Uterus (tissue), 4 donors: ENCODE data around the gene TRIP13. TPM values are rescaled to one million over a fixed set of nuclear protein-coding genes. Genes with fewer than 3 reads are reported as not detected.
"Not testable (repeated sequence)": the region's sequence is repeated elsewhere in the genome, so short reads cannot be mapped to it uniquely, and the experiment has no call there.

Experiments
- DNase-seq, 2 donors: peaks; one replicate each; pipeline ENCODE4 v3.0.0-alpha.2; 2019 to 2020
- H3K27ac ChIP-seq, 2 donors: fragments of 200-600 bp; sonication (generic); 1 replicate in 1 of 2; 2 replicates in 1 of 2; pipeline ENCODE4 v1.5.1; 2016 to 2018
- H3K27me3 ChIP-seq, 2 donors: fragments of 200-600 bp; sonication (generic); one replicate each; pipeline ENCODE4 v1.5.1; 2018 to 2019; ENCODE audit warnings: control low read depth in 1 of 2
- H3K36me3 ChIP-seq, 2 donors: fragments of 200-600 bp; sonication (generic); one replicate each; pipeline ENCODE4 v1.5.1; 2019; ENCODE audit warnings: control low read depth in 1 of 2
- H3K4me1 ChIP-seq, 2 donors: fragments of 200-600 bp; sonication (generic); one replicate each; pipeline ENCODE4 v1.5.1; 2018 to 2019; ENCODE audit warnings: control low read depth in 1 of 2
- H3K4me3 ChIP-seq, 2 donors: fragments of 200-600 bp; sonication (generic); 1 replicate in 1 of 2; 2 replicates in 1 of 2; pipeline ENCODE4 v1.5.1; 2018 to 2019; ENCODE audit warnings: mild to moderate bottlenecking in 1 of 2
- H3K9me3 ChIP-seq, 2 donors: fragments of 200-600 bp; sonication (generic); one replicate each; pipeline ENCODE4 v1.5.1; 2019; ENCODE audit warnings: control low read depth in 1 of 2
- POLR2A ChIP-seq, 2 donors: fragments of 450-650 bp; IDR thresholded peaks; one replicate each; pipeline ENCODE4 v1.6.1; 2016; ENCODE audit warnings: antibody characterized with exemption in 2 of 2, mild to moderate bottlenecking in 1 of 2, moderate library complexity in 1 of 2
- intact Hi-C: fragments of 100-400 bp; cut with DNase I; formaldehyde crosslinking; loops from one replicate; pipeline ENCODE4 v1.15.1; 2023; ENCODE audit warnings: low total_unique reads
- total RNA-seq, 4 donors: library from RNA; depleted of rRNA in 3 of 4; stranded (reverse); fragments of >200 nt in 3 of 4; gene quantifications; one replicate each; pipeline versions ENCODE4 v1.1.0 to v1.2.4, GENCODE V29; 2014 to 2023
- TF ChIP-seq, protein P1 (sequence below), 4 experiments: fragments of 200-600 bp in 2 of 4; fragments of 450-650 bp in 2 of 4; sonication (generic) in 2 of 4; IDR thresholded peaks; one replicate each; pipeline ENCODE4 v1.5.1; 2016 to 2019; ENCODE audit warnings: antibody characterized with exemption in 4 of 4, mild to moderate bottlenecking in 2 of 4, moderate library complexity in 1 of 4
- donor health status: DM: yes; HTN: yes; CAD: no.

The TRIP13 gene
- total RNA-seq, 4 donors from 2014 or later, result 1.2 to 10.5 (median 1.3) TPM; not detected in 1

- no peak for TF ChIP-seq POLR2A (IDR thresholded peaks at IDR 0.05)
- TF ChIP-seq, protein P1, sequence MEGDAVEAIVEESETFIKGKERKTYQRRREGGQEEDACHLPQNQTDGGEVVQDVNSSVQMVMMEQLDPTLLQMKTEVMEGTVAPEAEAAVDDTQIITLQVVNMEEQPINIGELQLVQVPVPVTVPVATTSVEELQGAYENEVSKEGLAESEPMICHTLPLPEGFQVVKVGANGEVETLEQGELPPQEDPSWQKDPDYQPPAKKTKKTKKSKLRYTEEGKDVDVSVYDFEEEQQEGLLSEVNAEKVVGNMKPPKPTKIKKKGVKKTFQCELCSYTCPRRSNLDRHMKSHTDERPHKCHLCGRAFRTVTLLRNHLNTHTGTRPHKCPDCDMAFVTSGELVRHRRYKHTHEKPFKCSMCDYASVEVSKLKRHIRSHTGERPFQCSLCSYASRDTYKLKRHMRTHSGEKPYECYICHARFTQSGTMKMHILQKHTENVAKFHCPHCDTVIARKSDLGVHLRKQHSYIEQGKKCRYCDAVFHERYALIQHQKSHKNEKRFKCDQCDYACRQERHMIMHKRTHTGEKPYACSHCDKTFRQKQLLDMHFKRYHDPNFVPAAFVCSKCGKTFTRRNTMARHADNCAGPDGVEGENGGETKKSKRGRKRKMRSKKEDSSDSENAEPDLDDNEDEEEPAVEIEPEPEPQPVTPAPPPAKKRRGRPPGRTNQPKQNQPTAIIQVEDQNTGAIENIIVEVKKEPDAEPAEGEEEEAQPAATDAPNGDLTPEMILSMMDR (IDR thresholded peaks at IDR 0.05), result no peak
- H3K9me3 ChIP-seq, result no peaks in the 10 kb centered on the region
- H3K27ac ChIP-seq, result no peak overlapping the region
- no peak for DNase-seq
- H3K4me1 ChIP-seq, result no peaks in the 10 kb centered on the region
- H3K4me3 ChIP-seq, result no peak overlapping the region
- H3K27me3 ChIP-seq, result no peaks in the 10 kb centered on the region
- H3K36me3 ChIP-seq, result no peaks in the 10 kb centered on the region
- intact Hi-C loops, result no loop called here
These were observed 18.9 kb downstream of the TRIP13 start for GRCh38 chr5:911601-912000.

DNA sequence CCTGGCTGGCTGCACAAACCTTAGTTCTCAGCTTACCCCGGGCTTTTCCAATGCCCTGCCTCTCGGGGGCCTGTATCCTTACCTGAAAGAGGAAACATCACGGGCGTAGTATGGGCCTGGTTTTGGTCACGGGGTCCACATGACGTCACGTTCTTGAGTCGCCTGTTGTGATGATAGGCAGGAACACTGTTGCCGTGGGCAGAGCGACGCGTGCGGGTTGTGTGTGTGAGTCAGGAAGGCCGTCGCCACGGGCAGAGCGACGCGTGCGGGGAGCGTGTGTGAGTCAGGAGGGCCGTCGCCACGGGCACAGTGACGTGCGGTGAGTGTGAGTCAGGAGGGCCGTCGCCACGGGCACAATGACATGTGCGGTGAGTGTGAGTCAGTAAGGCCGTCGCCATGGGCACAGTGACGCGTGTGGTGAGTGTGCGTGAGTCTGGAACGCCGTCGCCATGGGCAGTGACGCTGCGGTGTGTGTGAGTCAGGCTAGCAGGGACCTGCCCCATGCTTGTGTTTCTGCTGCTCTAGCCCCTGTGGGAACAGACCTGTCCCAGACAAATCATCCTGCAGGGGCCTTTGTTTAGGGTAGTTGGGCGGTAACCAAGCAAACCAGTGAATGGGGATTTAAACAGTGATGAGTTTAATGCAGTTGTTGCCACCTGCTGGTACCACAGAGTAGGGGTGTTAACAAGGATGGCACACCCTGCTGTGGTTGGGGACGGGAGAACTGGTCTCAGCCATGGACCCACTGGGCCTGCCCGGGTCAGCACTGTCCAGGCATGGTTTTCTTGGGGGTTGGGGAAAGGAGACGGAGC lies 19.8 kb downstream of the TRIP13 start:
- no peaks in the 10 kb centered on the region for H3K4me1 ChIP-seq
- no peaks in the 10 kb centered on the region for H3K36me3 ChIP-seq
- intact Hi-C loops, result no loop called here
- no peaks in the 10 kb centered on the region for H3K27me3 ChIP-seq
- H3K9me3 ChIP-seq, result no peaks in the 10 kb centered on the region
- no peak overlapping the region for H3K27ac ChIP-seq
- no peak overlapping the region for H3K4me3 ChIP-seq
- DNase-seq, result no peak
- TF ChIP-seq POLR2A (IDR thresholded peaks at IDR 0.05), result no peak
- TF ChIP-seq, protein P1 (IDR thresholded peaks at IDR 0.05), result no peak

- TF ChIP-seq, protein P1 (IDR thresholded peaks at IDR 0.05), result no peak
- TF ChIP-seq POLR2A (IDR thresholded peaks at IDR 0.05), result no peak
- H3K27ac ChIP-seq, result no peak overlapping the region
These were observed 21.5 kb downstream of the TRIP13 start for GRCh38 chr5:914174-914573.

DNA sequence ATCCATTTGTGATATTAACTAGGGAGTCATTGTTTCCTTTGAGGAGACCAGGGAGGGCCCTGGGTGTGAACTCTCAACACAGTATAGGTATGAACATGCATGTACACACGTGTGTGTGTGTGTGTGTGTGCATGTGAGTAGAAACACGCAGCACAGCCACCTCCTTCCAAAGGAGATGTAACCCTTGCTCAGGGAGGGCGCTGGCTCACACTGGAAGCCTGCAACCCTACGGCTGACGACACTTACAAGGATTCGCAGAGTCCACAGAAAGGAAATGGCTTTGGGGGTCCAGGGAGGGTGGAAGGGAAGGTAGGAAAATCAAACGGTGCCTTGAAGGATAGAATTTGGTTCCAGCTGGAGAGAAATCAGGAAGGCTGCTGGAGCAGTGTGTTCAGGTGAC lies 21.9 kb downstream of the TRIP13 start:
- Histone ChIP-seq H3K4me3 (no peak overlapping the region), H3K27ac (no peak overlapping the region), H3K36me3 (no peaks in the 10 kb centered on the region), H3K27me3 (no peaks in the 10 kb centered on the region), H3K9me3 (no peaks in the 10 kb centered on the region), H3K4me1 (no peaks in the 10 kb centered on the region)
- DNase-seq, result peak in 1 of 2 donors; percentile 3
- no peak for TF ChIP-seq POLR2A (IDR thresholded peaks at IDR 0.05)
- TF ChIP-seq, protein P1 (IDR thresholded peaks at IDR 0.05), result no peak
- intact Hi-C loops, result no loop called here

More at GRCh38 chr5:914174-914573, 21.5 kb downstream of the TRIP13 start:
- intact Hi-C loops, result no loop called here
- DNase-seq, result no peak
- H3K27me3 ChIP-seq, result no peaks in the 10 kb centered on the region
- no peak overlapping the region for H3K4me3 ChIP-seq
- H3K36me3 ChIP-seq, result no peaks in the 10 kb centered on the region
- H3K9me3 ChIP-seq, result no peaks in the 10 kb centered on the region
- H3K4me1 ChIP-seq, result no peaks in the 10 kb centered on the region

DNA sequence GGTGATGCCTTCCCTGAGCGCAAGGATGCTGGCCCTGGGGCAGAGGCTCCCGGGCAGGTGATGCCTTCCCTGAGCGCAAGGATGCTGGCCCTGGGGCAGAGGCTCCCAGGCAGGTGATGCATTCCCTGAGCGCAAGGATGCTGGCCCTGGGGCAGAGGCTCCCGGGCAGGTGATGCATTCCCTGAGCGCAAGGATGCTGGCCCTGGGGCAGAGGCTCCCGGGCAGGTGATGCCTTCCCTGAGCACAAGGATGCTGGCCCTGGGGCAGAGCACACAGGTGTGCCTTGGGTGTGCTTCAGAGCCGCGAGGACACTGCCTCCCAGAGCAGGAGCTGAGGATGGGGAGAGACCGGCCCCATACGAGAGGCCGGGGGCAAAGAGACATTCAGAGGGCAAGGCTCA lies 22.7 kb downstream of the TRIP13 start:
- H3K27ac ChIP-seq, H3K9me3 ChIP-seq, H3K36me3 ChIP-seq, intact Hi-C loops, H3K4me3 ChIP-seq, H3K27me3 ChIP-seq, H3K4me1 ChIP-seq, DNase-seq: not testable (repeated sequence)
